Measurements from ENCODE around the gene ADAM10.

The ADAM10 gene

DNA sequence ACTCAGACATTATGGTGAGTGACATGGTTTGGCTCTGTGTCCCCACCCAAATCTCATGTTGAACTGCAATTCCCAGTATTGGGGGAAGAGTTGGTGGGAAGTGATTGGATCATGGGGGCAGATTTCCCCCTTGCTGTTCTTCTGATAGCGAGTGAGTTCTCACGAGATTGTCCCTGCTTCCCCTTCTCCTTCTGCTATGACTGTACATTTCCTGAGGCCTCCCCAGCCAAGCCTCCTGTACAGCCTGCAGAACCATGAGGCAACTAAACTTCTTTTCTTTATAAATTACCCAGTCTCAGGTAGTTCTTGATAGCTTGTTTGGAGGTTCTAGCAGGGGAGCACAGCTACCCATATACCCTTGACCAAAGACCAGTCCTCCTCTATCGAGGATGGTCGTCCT, 45.9 kb downstream of the ADAM10 start:
- H3K27ac ChIP-seq, result no peak overlapping the region
- no peak for TF ChIP-seq ZFX (IDR thresholded peaks at IDR 0.05; ENCODE audit: borderline replicate concordance)
- TF ChIP-seq, protein P1, sequence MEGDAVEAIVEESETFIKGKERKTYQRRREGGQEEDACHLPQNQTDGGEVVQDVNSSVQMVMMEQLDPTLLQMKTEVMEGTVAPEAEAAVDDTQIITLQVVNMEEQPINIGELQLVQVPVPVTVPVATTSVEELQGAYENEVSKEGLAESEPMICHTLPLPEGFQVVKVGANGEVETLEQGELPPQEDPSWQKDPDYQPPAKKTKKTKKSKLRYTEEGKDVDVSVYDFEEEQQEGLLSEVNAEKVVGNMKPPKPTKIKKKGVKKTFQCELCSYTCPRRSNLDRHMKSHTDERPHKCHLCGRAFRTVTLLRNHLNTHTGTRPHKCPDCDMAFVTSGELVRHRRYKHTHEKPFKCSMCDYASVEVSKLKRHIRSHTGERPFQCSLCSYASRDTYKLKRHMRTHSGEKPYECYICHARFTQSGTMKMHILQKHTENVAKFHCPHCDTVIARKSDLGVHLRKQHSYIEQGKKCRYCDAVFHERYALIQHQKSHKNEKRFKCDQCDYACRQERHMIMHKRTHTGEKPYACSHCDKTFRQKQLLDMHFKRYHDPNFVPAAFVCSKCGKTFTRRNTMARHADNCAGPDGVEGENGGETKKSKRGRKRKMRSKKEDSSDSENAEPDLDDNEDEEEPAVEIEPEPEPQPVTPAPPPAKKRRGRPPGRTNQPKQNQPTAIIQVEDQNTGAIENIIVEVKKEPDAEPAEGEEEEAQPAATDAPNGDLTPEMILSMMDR (IDR thresholded peaks at IDR 0.05), result no peak

DNA sequence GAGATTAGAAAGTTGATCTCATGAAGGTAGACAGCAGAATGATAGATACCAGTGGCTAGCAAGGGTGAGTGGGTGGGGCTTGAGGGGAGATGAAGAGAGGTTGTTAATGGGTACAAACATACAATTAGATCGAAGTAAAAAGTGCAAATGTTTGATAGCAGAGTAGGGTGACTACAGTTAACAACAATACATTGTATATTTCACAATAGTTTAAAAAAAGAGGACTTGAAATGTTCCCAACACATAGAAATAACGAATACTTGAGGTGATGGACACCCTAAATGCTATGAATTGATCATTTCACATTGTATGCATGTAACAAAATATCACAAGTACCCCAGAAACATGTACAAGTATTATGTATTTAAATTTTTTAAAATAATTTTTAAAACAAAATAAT, 47.3 kb downstream of the ADAM10 start:
- H3K27ac ChIP-seq, result no peak overlapping the region
- TF ChIP-seq ZFX (IDR thresholded peaks at IDR 0.05; ENCODE audit: borderline replicate concordance), result no peak
- TF ChIP-seq, protein P1 (IDR thresholded peaks at IDR 0.05), result no peak

DNA sequence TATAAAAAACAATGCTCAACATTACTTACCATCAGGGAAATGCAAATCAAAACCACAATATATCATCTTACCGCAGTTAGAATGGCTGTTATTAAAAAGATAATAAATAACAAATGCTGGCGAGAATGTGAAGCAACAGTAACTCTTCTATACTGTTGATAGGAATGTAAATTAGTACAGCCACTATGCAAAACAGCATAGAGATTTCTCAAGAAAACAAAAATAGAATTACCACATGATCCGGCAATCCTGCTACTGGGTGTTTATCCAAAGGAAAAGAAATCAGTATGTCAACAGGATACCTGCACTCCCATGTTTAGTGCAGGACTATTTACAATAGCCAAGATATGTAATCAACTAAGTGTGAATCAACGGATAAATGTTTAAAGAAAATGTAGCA, 48.1 kb downstream of the ADAM10 start:
- H3K27ac ChIP-seq, result no peak overlapping the region
- TF ChIP-seq, protein P1 (IDR thresholded peaks at IDR 0.05), result no peak
- TF ChIP-seq ZFX (IDR thresholded peaks at IDR 0.05; ENCODE audit: borderline replicate concordance), result no peak

DNA sequence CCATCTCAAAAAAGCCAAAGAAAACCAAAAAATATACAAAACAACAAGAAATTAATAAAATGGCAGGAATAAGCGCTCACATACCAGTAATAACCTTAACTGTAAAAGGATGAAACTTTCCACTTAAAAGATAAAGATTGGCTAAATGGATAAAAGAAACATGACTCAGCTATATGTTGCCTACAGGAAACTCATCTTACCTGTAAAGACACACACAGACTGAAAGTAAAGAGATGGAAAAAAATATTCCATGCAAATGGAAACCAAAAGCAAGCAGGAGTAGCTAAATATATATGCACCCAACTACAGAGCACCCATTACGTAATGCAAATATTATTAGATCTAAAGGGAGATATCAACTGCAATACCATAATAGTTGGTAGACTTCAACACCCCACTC, 49.7 kb downstream of the ADAM10 start:
- TF ChIP-seq, protein P1 (IDR thresholded peaks at IDR 0.05), result no peak
- TF ChIP-seq ZFX (IDR thresholded peaks at IDR 0.05; ENCODE audit: borderline replicate concordance), result no peak
- no peak overlapping the region for H3K27ac ChIP-seq

DNA sequence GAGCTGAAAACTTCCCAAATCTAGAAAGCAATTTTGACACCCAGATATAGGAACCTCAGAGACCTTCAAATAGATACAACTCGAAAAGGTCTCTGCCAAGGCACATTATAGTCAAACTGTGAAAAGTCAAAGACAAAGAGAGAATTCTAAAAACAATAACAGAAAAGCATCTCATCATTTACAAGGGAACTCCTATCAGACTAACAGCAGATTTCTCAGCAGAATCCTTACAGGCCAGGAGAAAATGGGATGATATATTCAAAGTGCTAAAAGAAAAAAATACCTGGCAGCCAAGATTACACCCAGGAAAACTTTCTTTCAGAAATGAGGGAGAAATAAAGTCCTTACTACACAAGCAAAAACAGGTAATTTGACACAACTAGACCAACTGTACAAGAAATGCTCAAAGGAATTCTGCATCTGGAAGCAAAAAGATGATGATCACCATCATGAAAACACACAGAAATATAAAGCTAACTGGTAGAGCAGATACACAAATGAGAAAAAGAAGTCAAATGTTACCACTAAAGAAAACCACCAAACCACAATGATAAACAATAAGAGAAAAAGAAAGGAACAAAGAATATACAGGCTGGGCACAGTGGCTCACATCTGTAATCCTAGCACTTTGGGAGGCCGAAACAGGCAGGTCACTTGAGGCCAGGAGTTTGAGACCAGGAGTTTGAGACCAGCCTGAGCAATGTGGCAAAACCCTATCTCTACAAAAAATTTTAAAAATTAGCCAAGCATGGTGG, 50.4 kb downstream of the ADAM10 start:
- H3K27ac ChIP-seq, result no peak overlapping the region
- no peak for TF ChIP-seq ZFX (IDR thresholded peaks at IDR 0.05; ENCODE audit: borderline replicate concordance)
- TF ChIP-seq, protein P1 (IDR thresholded peaks at IDR 0.05), result no peak

DNA sequence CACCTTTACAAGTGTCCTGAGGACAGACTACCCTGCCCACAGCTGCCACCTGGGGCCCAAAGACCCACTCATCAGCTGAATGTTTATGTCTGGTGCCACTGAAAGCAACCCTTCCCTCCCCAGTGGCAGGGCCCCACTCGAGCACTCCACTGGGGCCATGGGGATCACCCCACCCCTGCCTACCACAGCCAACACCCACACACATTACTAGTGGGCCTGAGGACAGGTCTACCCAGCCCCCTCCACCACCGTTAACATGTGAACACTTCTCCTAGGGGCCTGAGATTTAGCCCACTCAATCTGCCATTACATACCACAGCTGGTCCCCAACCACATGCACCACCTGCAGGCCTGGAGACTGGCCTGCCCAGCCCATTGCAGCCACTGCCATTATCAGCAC, 52.3 kb downstream of the ADAM10 start:
- TF ChIP-seq ZFX (IDR thresholded peaks at IDR 0.05; ENCODE audit: borderline replicate concordance), result no peak
- TF ChIP-seq, protein P1 (IDR thresholded peaks at IDR 0.05), result no peak
- H3K27ac ChIP-seq, result no peak overlapping the region

DNA sequence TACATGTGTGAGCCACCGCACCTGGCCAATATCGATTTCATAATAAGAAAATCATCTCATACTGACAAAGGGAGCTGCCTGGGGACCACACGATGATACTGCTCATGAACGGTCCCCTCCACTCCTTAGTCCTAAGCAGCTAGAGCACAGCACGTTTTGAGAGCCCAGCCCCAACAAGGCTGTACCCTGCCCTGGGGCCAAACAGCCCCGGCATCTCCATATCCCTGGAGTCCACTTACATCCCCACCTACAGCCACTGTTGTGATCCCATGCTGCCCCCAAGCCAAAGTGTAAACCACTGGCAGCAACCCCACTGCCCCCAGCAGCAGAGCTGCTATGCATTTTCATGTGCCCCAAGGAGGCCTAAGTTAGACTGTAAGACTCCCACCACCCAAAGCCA, 52.8 kb downstream of the ADAM10 start:
- no peak overlapping the region for H3K27ac ChIP-seq
- TF ChIP-seq, protein P1 (IDR thresholded peaks at IDR 0.05), result no peak
- TF ChIP-seq ZFX (IDR thresholded peaks at IDR 0.05; ENCODE audit: borderline replicate concordance), result no peak
